ENCODE measurements around the gene LPP.

DNA sequence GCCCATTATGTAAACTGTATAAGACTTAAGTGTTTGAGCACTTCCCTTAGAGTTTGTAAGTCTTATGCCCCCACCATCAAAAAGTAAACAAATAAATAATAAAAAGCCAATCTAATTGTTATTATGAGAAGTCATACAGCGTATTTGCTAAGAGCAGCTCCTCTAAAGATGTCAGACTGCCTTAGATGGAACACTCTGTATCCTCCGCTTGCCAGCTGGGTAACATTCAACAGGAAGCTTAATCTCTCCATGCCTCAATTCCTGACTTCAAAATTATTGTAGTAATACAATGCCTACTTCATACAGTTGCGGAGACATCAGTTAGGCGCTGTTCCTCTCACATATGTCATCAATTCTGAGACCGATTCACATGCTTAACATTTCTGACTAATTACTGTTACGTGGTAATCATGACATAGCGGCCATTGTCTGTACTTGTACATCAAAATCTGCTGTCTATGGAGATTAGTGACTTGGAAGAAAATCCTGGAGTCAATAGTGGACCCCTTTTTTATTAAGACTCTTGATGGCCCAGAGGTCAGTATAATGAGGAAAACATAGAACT lies 417.7 kb downstream of the LPP start:
- TF ChIP-seq, protein P1, sequence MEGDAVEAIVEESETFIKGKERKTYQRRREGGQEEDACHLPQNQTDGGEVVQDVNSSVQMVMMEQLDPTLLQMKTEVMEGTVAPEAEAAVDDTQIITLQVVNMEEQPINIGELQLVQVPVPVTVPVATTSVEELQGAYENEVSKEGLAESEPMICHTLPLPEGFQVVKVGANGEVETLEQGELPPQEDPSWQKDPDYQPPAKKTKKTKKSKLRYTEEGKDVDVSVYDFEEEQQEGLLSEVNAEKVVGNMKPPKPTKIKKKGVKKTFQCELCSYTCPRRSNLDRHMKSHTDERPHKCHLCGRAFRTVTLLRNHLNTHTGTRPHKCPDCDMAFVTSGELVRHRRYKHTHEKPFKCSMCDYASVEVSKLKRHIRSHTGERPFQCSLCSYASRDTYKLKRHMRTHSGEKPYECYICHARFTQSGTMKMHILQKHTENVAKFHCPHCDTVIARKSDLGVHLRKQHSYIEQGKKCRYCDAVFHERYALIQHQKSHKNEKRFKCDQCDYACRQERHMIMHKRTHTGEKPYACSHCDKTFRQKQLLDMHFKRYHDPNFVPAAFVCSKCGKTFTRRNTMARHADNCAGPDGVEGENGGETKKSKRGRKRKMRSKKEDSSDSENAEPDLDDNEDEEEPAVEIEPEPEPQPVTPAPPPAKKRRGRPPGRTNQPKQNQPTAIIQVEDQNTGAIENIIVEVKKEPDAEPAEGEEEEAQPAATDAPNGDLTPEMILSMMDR (IDR thresholded peaks at IDR 0.05), result no peak
- TF ChIP-seq POLR2A (IDR thresholded peaks at IDR 0.05), result no peak

All from right lobe of liver (tissue), 4 donors.